Measurements from ENCODE around the gene LINGO3.

DNA sequence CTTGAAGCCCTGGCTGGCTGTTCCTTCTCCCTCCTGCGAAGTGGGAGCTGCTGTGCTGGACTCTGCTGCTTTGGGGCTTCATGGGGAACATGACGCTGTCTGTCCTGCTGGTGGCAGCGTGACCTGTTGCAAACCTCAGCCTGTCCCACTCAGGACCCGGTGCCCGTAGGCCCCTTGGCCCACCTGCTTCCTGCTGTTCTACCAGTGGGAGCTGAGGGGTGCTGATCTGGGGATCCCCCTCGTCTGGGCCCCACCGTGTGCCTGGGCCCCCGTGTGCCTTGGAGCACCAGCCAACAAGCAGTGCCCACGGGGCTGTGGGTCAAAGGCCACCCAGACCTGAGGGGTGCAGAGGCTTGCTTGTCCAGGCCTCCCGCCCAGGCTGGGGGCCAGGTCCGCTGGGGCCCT, 25.9 kb upstream of the LINGO3 start:
- no peak for TF ChIP-seq POLR2A (IDR thresholded peaks at IDR 0.05)
- TF ChIP-seq, protein P1, sequence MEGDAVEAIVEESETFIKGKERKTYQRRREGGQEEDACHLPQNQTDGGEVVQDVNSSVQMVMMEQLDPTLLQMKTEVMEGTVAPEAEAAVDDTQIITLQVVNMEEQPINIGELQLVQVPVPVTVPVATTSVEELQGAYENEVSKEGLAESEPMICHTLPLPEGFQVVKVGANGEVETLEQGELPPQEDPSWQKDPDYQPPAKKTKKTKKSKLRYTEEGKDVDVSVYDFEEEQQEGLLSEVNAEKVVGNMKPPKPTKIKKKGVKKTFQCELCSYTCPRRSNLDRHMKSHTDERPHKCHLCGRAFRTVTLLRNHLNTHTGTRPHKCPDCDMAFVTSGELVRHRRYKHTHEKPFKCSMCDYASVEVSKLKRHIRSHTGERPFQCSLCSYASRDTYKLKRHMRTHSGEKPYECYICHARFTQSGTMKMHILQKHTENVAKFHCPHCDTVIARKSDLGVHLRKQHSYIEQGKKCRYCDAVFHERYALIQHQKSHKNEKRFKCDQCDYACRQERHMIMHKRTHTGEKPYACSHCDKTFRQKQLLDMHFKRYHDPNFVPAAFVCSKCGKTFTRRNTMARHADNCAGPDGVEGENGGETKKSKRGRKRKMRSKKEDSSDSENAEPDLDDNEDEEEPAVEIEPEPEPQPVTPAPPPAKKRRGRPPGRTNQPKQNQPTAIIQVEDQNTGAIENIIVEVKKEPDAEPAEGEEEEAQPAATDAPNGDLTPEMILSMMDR (IDR thresholded peaks at IDR 0.05) = no peak

All from suprapubic skin (tissue), 3 donors.